Measurements from ENCODE around the gene RP9.

DNA sequence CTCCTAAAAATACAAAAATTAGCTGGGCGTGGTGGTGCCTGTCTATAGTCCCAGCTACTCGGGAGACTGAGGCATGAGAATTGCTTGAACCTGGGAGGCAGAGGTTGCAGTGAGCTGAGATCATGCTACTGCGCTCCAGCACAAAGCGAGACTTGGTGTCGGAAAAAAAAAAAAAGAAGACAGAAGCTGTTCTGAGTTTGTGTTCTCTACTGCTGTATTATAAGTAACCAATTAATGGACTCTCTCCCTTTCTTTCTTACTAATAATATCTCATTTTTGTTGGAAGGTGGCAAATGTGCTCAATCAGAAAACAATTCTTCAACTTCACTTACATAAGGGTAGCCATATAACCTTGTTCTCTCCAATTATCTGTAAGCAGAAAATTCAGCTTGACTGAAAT lies 54.0 kb downstream of the RP9 start:
- TF ChIP-seq, protein P1, sequence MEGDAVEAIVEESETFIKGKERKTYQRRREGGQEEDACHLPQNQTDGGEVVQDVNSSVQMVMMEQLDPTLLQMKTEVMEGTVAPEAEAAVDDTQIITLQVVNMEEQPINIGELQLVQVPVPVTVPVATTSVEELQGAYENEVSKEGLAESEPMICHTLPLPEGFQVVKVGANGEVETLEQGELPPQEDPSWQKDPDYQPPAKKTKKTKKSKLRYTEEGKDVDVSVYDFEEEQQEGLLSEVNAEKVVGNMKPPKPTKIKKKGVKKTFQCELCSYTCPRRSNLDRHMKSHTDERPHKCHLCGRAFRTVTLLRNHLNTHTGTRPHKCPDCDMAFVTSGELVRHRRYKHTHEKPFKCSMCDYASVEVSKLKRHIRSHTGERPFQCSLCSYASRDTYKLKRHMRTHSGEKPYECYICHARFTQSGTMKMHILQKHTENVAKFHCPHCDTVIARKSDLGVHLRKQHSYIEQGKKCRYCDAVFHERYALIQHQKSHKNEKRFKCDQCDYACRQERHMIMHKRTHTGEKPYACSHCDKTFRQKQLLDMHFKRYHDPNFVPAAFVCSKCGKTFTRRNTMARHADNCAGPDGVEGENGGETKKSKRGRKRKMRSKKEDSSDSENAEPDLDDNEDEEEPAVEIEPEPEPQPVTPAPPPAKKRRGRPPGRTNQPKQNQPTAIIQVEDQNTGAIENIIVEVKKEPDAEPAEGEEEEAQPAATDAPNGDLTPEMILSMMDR (IDR thresholded peaks at IDR 0.05) = no peak
- TF ChIP-seq POLR2AphosphoS5 (IDR thresholded peaks at IDR 0.05) = no peak
- TF ChIP-seq POLR2A (IDR thresholded peaks at IDR 0.05) = no peak
- TF ChIP-seq EP300 (IDR thresholded peaks at IDR 0.05) = no peak
